GM19025 (cell line): ENCODE results near the gene ARMS2.

Experiments used
- ATAC-seq: cut with Tn5 transposase; IDR thresholded peaks from one replicate; pipeline ENCODE4 v1.9.1; 2021; ENCODE audit warnings: mild to moderate bottlenecking, low read depth, moderate library complexity; ENCODE audit not compliant: unreplicated experiment

ARMS2 gene

GRCh38 chr10:122450353-122450990, 4.0 kb upstream of the ARMS2 start:
- no peak for ATAC-seq

DNA sequence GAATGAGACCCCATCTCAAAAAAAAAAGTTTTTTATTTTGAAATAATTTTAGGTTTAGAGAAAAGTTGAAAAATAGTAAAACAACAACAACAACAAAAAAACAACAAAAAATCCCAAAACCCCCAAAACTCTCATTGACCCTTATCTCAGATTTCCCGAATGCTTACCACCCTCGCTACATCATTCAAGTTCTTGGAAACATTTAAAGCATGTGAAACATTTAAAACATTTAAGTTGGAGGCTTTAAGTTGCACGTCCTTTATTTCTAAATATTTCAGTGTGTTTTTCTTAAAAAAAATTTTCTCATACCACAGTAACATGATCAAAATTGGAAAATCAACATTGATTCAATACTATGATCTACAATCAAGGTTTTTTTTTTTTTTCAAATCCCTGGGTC, 382 bp upstream of the ARMS2 start:
- ATAC-seq = no peak

GRCh38 chr10:122455376-122456079, 1.1 kb downstream of the ARMS2 start:
- ATAC-seq = no peak

GRCh38 chr10:122457934-122458333, 3.5 kb downstream of the ARMS2 start:
- ATAC-seq = no peak

GRCh38 chr10:122458693-122459092, 4.2 kb downstream of the ARMS2 start:
- ATAC-seq = no peak

- ATAC-seq = no peak
Observed at GRCh38 chr10:122459561-122460273, 5.3 kb downstream of the ARMS2 start.

GRCh38 chr10:122460891-122461293, 6.4 kb downstream of the ARMS2 start:
- ATAC-seq = no peak

DNA sequence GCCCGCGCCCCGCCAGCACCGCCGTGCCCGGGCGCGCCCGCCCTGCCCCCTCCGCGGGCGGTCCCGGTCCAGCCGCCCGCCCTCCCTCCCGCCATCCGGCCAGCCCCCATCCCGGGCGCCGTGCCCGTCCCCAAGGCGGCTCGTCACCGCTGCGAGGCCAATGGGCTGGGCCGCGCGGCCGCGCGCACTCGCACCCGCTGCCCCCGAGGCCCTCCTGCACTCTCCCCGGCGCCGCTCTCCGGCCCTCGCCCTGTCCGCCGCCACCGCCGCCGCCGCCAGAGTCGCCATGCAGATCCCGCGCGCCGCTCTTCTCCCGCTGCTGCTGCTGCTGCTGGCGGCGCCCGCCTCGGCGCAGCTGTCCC, 6.9 kb downstream of the ARMS2 start, which contains the start of gene HTRA1:
TSS of gene HTRA1 (plus strand) at position 187 of the 362 bp plus-strand sequence. CDS start at position 287, 100 bp downstream.
- ATAC-seq = no peak

GRCh38 chr10:122461729-122462532, 7.5 kb downstream of the ARMS2 start:
- ATAC-seq = no peak

GRCh38 chr10:122462533-122463465, 8.3 kb downstream of the ARMS2 start:
- no peak for ATAC-seq

DNA sequence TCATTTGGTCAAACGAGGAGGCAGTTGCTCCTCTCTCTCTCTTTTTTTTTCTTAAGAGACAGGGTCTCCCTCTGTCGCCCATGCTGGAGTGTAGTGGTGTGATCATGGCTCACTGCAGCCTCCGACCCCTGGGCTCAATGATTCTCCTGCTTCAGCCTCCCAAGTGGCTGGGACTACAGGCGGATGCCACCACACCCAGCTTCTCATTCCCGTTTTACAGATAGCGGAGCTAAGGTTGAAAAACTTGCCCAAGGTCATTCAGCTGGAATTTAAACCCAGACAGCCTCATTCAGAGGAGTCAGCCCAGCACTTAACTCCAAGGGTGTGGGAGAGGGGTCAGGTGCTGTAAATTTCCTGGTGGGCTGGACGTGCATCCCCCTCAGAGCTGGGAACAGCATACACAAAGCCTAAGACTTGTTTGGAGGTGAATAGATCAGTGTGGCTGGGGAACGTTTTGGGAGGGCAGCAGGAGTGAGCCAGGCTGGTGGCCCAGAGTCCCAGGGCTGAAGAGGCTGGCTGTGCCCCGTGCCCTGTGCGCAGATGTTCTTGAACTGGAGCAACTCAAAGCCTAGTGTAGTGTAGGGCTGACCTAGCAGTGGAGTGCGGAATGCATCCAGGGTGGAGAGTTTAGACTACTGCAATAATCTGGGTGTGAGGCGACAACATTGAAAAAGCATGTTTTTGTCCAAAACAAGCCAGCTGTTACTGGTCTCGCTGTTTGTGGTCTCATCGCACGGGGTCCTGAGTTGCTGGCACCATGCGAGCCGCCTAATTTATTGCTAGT, 9.2 kb downstream of the ARMS2 start:
- no peak for ATAC-seq

GRCh38 chr10:122464250-122464510, 9.7 kb downstream of the ARMS2 start:
- ATAC-seq = no peak

- ATAC-seq = no peak
Observed at GRCh38 chr10:122464586-122464985, 10.1 kb downstream of the ARMS2 start.

GRCh38 chr10:122465401-122466040, 11.1 kb downstream of the ARMS2 start:
- no peak for ATAC-seq

DNA sequence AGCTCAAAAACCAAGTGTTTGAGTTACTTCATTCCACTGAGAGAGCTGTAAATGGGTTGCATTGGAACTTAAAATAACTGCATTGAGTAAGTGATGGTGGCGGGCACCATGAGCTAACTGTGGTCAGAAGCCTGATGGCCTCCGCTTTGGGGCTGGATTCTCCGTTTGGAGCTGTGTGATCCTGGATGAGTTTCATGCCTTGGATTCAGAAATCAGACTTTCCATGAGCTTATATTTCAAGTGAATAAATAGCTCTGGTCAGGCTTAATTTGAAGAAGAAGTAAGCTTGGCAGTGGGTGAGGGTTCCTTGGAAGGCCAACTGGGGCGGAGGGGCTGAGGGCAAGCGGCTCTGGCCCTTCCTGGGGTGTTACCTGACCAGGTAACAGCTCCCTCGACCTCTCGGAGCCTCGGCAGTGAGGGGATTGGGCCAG, 12.5 kb downstream of the ARMS2 start:
- no peak for ATAC-seq

DNA sequence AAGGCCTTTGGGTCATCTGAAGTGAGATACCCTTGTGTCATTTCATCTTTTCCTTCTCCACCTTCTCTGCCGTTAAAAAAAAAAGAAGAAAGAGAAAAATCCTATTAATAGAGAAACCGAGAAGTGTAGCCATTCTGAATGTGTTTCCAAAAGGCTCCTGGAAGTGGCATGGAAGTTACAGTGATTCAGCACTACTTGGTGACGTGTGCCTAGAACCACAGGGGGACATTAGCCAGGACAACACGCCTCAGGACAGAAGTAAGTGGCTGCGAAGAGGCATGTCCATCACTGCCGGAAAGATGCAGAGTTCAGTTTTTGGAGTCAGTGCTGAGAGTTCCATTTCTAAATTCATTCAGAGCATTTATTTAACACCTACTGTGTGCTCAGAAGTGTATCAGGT, 13.2 kb downstream of the ARMS2 start:
- no peak for ATAC-seq

DNA sequence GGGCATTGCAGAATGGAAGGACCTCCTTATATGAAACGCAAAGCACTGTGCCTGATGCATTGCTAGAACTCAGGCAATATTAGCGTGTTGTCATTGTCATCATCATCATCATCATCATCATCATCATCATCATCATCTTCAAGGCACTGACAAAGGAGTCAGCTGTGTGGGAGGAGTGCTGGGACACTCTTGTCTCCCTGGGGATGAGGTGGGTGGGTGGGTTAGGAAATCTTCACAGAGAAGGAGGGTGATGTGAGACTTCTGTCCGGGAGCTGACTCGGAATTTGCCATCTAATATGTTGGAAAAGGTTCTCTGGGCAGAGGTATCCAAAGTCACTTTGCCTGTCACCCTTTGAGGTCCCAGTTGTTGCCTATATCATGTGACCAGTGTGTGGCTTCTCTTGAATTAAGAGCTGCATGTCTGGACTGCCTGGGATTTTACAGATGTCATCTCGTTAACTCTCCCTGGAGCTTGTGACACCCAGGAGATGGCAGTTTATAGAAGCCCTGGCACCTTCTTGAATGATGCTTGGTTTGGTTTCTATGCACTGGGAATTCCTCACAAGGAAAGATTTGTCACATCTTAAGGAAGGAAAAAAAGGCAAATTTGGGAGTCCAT, 14.0 kb downstream of the ARMS2 start:
- ATAC-seq = no peak
